Psoas muscle (tissue), 8 donors: ENCODE measurements around the gene CDK19. TPM values are rescaled to one million over a fixed set of nuclear protein-coding genes. Genes with fewer than 3 reads are reported as not detected.
A peak's percentile ranks its signal among the peaks of the same experiment; 100 is the strongest.

ENCODE experiments used
- ATAC-seq, 4 donors: fragments of 200-7000 bp; cut with Tn5 transposase; one replicate each; pipeline ENCODE4 v1.9.1; 2020; ENCODE audit warnings: moderate library complexity in 3 of 4, mild to moderate bottlenecking in 2 of 4
- DNase-seq, 2 donors: peaks; one replicate each; pipeline ENCODE4 v3.0.0-alpha.2; 2020
- H3K27ac ChIP-seq: fragments of 200-600 bp; one replicate; pipeline ENCODE4 v1.8.0; 2022
- H3K27me3 ChIP-seq, 3 donors: fragments of 200-600 bp in 1 of 3; one replicate each; pipeline versions ENCODE4 v1.6.1 to v1.8.0; 2013 to 2022; ENCODE audit warnings: low read length in 2 of 3, mild to moderate bottlenecking in 2 of 3, moderate library complexity in 1 of 3; ENCODE audit not compliant: insufficient read depth in 3 of 3
- H3K36me3 ChIP-seq, 2 donors: fragments of 200-600 bp in 1 of 2; one replicate each; pipeline versions ENCODE4 v1.6.1 to v1.8.0; 2013 to 2022; ENCODE audit warnings: low read depth in 1 of 2, mild to moderate bottlenecking in 1 of 2, moderate library complexity in 1 of 2; ENCODE audit not compliant: insufficient read depth in 1 of 2
- H3K4me1 ChIP-seq: fragments of 200-600 bp; one replicate; pipeline ENCODE4 v1.8.0; 2022
- H3K4me3 ChIP-seq: fragments of 200-600 bp; one replicate; pipeline ENCODE4 v1.8.0; 2022; ENCODE audit warnings: mild to moderate bottlenecking
- H3K9me3 ChIP-seq: fragments of 200-600 bp; one replicate; pipeline ENCODE4 v1.8.0; 2022
- CTCF ChIP-seq: fragments of 200-600 bp; IDR thresholded peaks from one replicate; pipeline ENCODE4 v1.8.0; 2022; ENCODE audit warnings: antibody characterized with exemption
- WGBS, 3 donors: extraction: QIAGEN DNeasy Blood & Tissue Kit; methylation state at CpG; one replicate each; pipeline versions ENCODE4 v1.1.6 to v1.1.7; 2013; 5-methylcytosine and 5-hydroxymethylcytosine counted together
- intact Hi-C, 2 donors: fragments of 100-400 bp; cut with DNase I; formaldehyde crosslinking; loops; one replicate each; pipeline versions ENCODE4 v1.11.0 to v1.14.2; 2022
- polyA plus RNA-seq, 3 donors: library from polyadenylated mRNA; stranded (reverse); fragments of 200-250 nt; gene quantifications; one replicate each; pipeline ENCODE4 v1.2.3, GENCODE V29; 2013
- total RNA-seq, 4 donors: library from RNA; stranded (reverse); fragmentation: NEBNext Ultra II Directional in 2 of 4; extraction: Animal tissue kit (Norgen Biotek cat#: 25700) in 2 of 4; gene quantifications; one replicate each; pipeline versions ENCODE4 v1.2.1 to v1.2.4, GENCODE V29; 2021 to 2023
- donor health status: healthy with polysubstance abuse.
- donor health status: DM: no; HTN: no; CAD: no; lungs with moderate emphysema.
- donor health status: Bipolar disorder and iron deficiency.
- donor health status: healthy.
- donor health status: DM: yes; HTN: yes; CAD: no.
- donor health status: DM: no; HTN: no; CAD: no.
- donor health status: DM: no; HTN: no; CAD: no.
- donor health status: DM: yes; HTN: yes; CAD: no.

Gene CDK19
- total and polyA plus RNA-seq, 7 donors: 2.2 to 11.6 (median 5.5) TPM

GRCh38 chr6:110566346-110567125 is 248.7 kb downstream of the CDK19 start:
- intact Hi-C loops: no loop called here
- H3K4me1 ChIP-seq: peaks cover 12% of the 10 kb centered on the region
- H3K9me3 ChIP-seq: no peaks in the 10 kb centered on the region
- no peak overlapping the region for H3K27ac ChIP-seq
- H3K36me3 ChIP-seq: no peaks in the 10 kb centered on the region
- ATAC-seq: peak in 3 of 4 donors; percentile 56 to 88 (median 59)
- no peak overlapping the region for H3K4me3 ChIP-seq
- no peaks in the 10 kb centered on the region for H3K27me3 ChIP-seq
- no peak for DNase-seq
- 16 to 21% (median 19%) methylated on average over 7 of the region's 7 CpGs for WGBS, 3 donors
- TF ChIP-seq CTCF: no peak

- H3K4me3 ChIP-seq: no peak overlapping the region
- WGBS, 3 donors: 90 to 94% (median 91%) methylated on average over 6 of the region's 6 CpGs
- TF ChIP-seq CTCF: no peak
- H3K4me1 ChIP-seq: peaks cover 12% of the 10 kb centered on the region
- no peaks in the 10 kb centered on the region for H3K9me3 ChIP-seq
- no peak overlapping the region for H3K27ac ChIP-seq
- ATAC-seq (no peak), DNase-seq (no peak)
- H3K36me3 ChIP-seq: no peaks in the 10 kb centered on the region
- H3K27me3 ChIP-seq: no peaks in the 10 kb centered on the region
- intact Hi-C loops: no loop called here
These were observed 250.4 kb downstream of the CDK19 start for GRCh38 chr6:110564703-110565421.

GRCh38 chr6:110563711-110564110 is 251.6 kb downstream of the CDK19 start:
- intact Hi-C loops: no loop called here
- H3K4me1 ChIP-seq: peaks cover 12% of the 10 kb centered on the region
- ATAC-seq (no peak), DNase-seq (no peak)
- no peak for TF ChIP-seq CTCF
- H3K27ac ChIP-seq: no peak overlapping the region
- no peaks in the 10 kb centered on the region for H3K9me3 ChIP-seq
- H3K4me3 ChIP-seq: no peak overlapping the region
- WGBS, 3 donors: 66 to 79% (median 70%) methylated on average over 2 of the region's 2 CpGs
- H3K36me3 ChIP-seq: no peaks in the 10 kb centered on the region
- no peaks in the 10 kb centered on the region for H3K27me3 ChIP-seq

GRCh38 chr6:110562316-110562915 is 252.9 kb downstream of the CDK19 start:
- Histone ChIP-seq H3K36me3 (no peaks in the 10 kb centered on the region), H3K27ac (no peak overlapping the region), H3K4me1 (peaks cover 12% of the 10 kb centered on the region), H3K4me3 (no peak overlapping the region), H3K9me3 (no peaks in the 10 kb centered on the region), H3K27me3 (no peaks in the 10 kb centered on the region)
- intact Hi-C loops: no loop called here
- TF ChIP-seq CTCF: no peak
- no peak for DNase-seq
- ATAC-seq: no peak
- 92 to 93% (median 92%) methylated on average over 6 of the region's 6 CpGs for WGBS, 3 donors
